8988T (cell line): Measurements from ENCODE around the gene RNF168.
"Not testable (repeated sequence)": the region's sequence is repeated elsewhere in the genome, so short reads cannot be mapped to it uniquely, and the experiment has no call there.

Experiments used
- DNase-seq: peaks from one replicate; pipeline ENCODE4 v3.0.0; 2011

Gene RNF168

GRCh38 chr3:196462680-196463477 is 40.7 kb downstream of the RNF168 start:
- not testable (repeated sequence) for DNase-seq

DNA sequence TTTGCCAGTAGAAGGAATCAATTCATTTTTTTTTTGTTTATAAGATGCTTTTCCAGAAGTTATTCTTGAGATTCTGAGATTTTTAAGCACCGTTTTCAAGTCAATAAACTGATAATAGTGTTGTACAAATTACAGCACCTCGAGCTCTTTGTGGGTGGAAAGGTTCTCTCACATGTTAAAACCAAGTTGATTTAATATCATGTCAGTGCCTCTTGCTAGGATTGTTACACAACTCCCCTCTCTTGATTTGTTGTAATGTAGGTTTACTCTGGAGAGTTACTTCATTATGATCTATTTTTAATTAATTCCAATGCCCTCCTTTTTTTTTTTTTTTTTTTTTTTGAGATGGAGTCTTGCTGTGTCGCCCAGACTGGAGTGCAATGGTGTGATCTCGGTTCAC is 45.5 kb downstream of the RNF168 start:
- DNase-seq: no peak

- not testable (repeated sequence) for DNase-seq
Measured at GRCh38 chr3:196457470-196457869, 46.1 kb downstream of the RNF168 start.

- DNase-seq: no peak
Measured at GRCh38 chr3:196454935-196455334, 48.6 kb downstream of the RNF168 start.

- DNase-seq: not testable (repeated sequence)
Measured at GRCh38 chr3:196445391-196445790, 58.2 kb downstream of the RNF168 start.

DNA sequence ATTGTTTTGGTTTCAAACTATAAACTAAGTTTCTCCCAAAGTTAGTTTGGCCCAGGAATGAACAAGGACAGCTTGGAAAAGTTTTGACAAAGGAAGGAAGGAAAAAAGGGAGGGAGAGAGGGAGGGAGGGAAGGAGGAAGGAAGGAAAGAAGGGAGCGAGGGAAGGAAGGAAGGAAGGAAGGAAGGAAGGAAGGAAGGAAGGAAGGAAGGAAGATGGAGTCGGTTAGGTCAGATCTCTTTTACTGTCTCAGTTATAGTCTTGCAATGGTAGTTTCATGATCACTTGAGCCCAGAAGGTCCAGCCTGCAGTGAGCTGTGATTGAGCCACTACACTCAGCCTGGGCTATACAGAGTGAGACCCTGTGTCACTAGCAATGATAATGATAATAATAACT is 59.1 kb downstream of the RNF168 start:
- no peak for DNase-seq

- no peak for DNase-seq
Measured at GRCh38 chr3:196440696-196441095, 62.9 kb downstream of the RNF168 start.

DNA sequence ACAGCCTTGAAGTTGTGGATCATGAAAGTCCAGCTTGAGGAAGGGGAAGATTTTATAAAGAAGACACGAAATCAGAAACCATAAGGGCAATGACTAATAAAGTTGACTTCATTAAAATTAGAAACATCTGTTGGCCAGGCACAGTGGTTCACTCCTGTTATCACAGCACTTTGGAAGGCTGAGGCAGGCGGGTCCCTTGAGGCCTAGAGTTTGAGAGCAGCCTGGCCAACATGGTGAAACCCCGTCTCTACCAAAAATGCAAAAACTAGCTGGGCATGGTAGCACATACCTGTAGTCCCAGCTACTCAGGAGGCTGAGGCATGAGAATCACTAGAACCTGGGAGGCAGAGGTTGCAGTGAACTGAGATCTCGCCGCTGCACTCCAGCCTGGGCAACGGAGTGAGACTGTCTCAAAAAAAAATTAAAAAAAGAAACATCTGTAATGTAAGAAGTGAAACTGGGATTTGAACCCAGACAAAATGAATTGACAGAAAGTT is 63.5 kb downstream of the RNF168 start:
- no peak for DNase-seq

DNA sequence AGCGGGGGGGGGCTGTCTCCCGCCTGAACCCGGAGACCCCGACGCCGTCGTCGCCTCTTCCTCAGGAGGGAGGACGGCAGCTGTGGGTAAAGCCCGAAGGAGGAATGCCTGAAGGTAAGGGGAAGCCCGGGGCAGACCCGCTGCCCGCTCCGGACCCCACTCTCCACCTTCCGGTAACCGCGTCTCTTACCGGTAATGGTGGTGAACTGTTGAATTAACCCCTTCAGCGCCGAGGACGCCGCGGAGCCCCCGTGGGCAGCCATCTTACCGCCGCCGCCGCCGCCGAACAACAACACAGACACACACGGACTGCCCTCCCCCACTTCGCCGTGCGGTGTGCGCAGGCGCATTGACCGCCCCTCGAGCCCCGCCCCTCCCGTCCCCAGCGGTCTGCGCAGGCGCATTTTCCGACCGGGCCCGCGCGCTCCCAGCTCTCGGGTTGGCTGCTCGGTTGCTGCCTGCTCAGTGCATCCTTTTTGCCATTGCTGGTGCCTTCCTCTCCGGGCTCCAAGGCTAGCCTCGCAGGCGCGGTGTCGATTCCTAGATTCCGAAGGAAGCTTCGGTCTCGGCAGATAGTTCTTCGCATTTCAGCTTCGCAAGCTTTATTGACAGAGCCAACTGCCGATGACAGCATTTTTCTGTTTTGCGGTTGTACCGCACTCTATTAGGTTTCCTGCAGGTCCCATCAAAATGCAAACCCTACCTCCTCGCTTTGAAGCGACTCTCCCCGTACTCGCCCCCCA is 71.3 kb downstream of the RNF168 start, which contains the start of gene UBXN7:
Gene UBXN7, minus strand, starts transcription at position 291 of the 743 bp plus-strand sequence. Its CDS starts 28 bp downstream, at position 263.
- DNase-seq: peak; percentile 96

GRCh38 chr3:196431181-196432136 is 72.1 kb downstream of the RNF168 start:
- peak; percentile 39 for DNase-seq

GRCh38 chr3:196428041-196428440 is 75.5 kb downstream of the RNF168 start:
- no peak for DNase-seq

- not testable (repeated sequence) for DNase-seq
Measured at GRCh38 chr3:196424421-196424820, 79.1 kb downstream of the RNF168 start.

- no peak for DNase-seq
Measured at GRCh38 chr3:196423044-196423781, 80.4 kb downstream of the RNF168 start.

DNA sequence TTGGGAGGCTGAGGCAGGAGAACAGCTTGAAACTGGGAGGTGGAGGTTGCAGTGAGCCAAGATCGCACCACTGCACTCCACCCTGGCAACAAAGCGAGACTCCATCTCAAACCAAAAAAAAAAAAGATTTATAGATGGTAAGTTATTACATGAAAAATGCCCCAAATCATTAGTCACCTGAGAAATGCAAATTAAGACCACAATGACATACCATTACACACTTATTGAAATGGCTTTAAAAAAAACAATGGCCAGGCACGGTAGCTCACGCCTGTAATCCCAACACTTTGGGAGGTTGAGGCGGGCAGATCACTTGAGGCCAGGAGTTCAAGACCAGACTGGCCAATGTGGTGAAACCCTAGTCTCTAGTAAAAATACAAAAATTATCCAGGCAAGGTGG is 81.9 kb downstream of the RNF168 start:
- DNase-seq: not testable (repeated sequence)

DNA sequence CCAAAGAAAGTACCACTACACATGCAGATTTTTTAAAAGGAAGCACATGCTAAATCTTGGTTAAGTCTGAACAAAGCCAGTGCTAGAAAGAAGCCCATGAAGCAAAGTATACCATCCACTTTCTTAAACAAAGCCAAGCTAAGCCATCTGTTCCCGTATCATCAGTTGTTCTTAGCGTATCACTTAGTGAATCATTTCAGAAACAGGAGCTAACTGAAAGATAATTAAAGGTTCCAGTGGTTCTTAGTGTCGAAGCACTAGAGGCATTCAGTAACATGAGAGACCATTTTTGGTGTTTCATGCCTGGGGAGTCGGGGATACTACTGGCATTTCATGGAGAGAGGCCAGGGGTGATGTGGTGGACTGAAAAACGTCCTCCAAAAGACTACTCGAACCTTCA is 84.2 kb downstream of the RNF168 start:
- DNase-seq: no peak
